Keratinocyte (primary cell): ENCODE results near the gene ARHGEF16. TPM values are rescaled to one million over a fixed set of nuclear protein-coding genes. Genes with fewer than 3 reads are reported as not detected.

Experiments
- DNase-seq: peaks from one replicate; pipeline ENCODE4 v3.0.0-alpha.2; 2011; ENCODE audit warnings: low read depth, missing footprints, low spot score
- FAIRE-seq: peaks from 2 replicates; lab custom pipeline; 2011; peaks lifted over from hg19 to GRCh38; lab: Jason Lieb, UNC
- H2AFZ ChIP-seq: 2 replicates; pipeline ENCODE4 v1.6.0; 2012; ENCODE audit warnings: low read length, control low read depth, inconsistent platforms; ENCODE audit not compliant: control insufficient read depth
- H3K27ac ChIP-seq: 2 replicates; pipeline ENCODE4 v1.5.1; 2011; ENCODE audit warnings: low read length; ENCODE audit not compliant: control insufficient read depth, insufficient read depth
- H3K27me3 ChIP-seq: 3 replicates; pipeline ENCODE4 v1.6.0; 2011; ENCODE audit warnings: low read length; ENCODE audit not compliant: control insufficient read depth, insufficient read depth; ENCODE audit errors: extremely low read depth
- H3K36me3 ChIP-seq, 2 experiments: 2 replicates in 1 of 2; 3 replicates in 1 of 2; pipeline ENCODE4 v1.5.1; 2011; ENCODE audit warnings: low read length in 2 of 2, mild to moderate bottlenecking in 1 of 2; ENCODE audit not compliant: control insufficient read depth in 2 of 2, insufficient read depth in 2 of 2; ENCODE audit errors: extremely low read depth in 1 of 2
- H3K4me1 ChIP-seq: 3 replicates; pipeline ENCODE4 v1.5.1; 2011; ENCODE audit warnings: low read length; ENCODE audit not compliant: control insufficient read depth, insufficient read depth; ENCODE audit errors: extremely low read depth
- H3K4me2 ChIP-seq: 3 replicates; pipeline ENCODE4 v1.6.0; 2011; ENCODE audit warnings: low read depth, low read length; ENCODE audit not compliant: control insufficient read depth, insufficient read depth; ENCODE audit errors: extremely low read depth
- H3K4me3 ChIP-seq, 3 experiments: fragments of 200-600 bp in 1 of 3; sonication (generic) in 1 of 3; 2 replicates in 2 of 3; 3 replicates in 1 of 3; pipeline ENCODE4 v1.5.1; 2011 to 2016; ENCODE audit warnings: low read length in 3 of 3, mild to moderate bottlenecking in 3 of 3, control low read depth in 2 of 3, inconsistent platforms in 1 of 3, low read depth in 1 of 3, mixed read lengths in 1 of 3, mixed run types in 1 of 3, moderate library complexity in 1 of 3; ENCODE audit not compliant: control insufficient read depth in 2 of 3, insufficient read depth in 2 of 3; ENCODE audit errors: extremely low read depth in 1 of 3
- H3K79me2 ChIP-seq: 2 replicates; pipeline ENCODE4 v1.6.0; 2012; ENCODE audit warnings: low read length; ENCODE audit not compliant: control insufficient read depth, insufficient read depth
- H3K9ac ChIP-seq: 3 replicates; pipeline ENCODE4 v1.6.0; 2011; ENCODE audit warnings: low read length; ENCODE audit not compliant: control insufficient read depth, insufficient read depth; ENCODE audit errors: extremely low read depth
- H3K9me1 ChIP-seq: 3 replicates; pipeline ENCODE4 v1.6.0; 2011; ENCODE audit warnings: low read length; ENCODE audit not compliant: control insufficient read depth, insufficient read depth; ENCODE audit errors: extremely low read depth
- H3K9me3 ChIP-seq: 2 replicates; pipeline ENCODE4 v1.5.1; 2012; ENCODE audit warnings: low read depth, low read length; ENCODE audit not compliant: control insufficient read depth
- H4K20me1 ChIP-seq: 3 replicates; pipeline ENCODE4 v1.6.0; 2011; ENCODE audit warnings: low read length; ENCODE audit not compliant: control insufficient read depth, insufficient read depth; ENCODE audit errors: extremely low read depth
- CTCF ChIP-seq, 3 experiments: IDR thresholded peaks in 1 of 3; conservative IDR thresholded peaks in 1 of 3; optimal IDR thresholded peaks in 1 of 3; 2 replicates in 2 of 3; 3 replicates in 1 of 3; pipeline versions ENCODE3 to v1.5.1; 2011; ENCODE audit warnings: low read length in 3 of 3, mild to moderate bottlenecking in 3 of 3, moderate library complexity in 2 of 3, control low read depth in 1 of 3, inconsistent platforms in 1 of 3; ENCODE audit not compliant: insufficient read depth in 2 of 3; ENCODE audit errors: extremely low read depth in 1 of 3
- EZH2 ChIP-seq: IDR thresholded peaks from one replicate; pipeline ENCODE4 v1.6.1; 2012; ENCODE audit warnings: inconsistent platforms, mild to moderate bottlenecking, low read length, moderate library complexity
- dilution Hi-C: fragments of 300-500 bp; cut with MboI; formaldehyde crosslinking; loops from one replicate; pipeline ENCODE4 v1.7.0; 2020; ENCODE audit warnings: low sequenced_read_pairs; ENCODE audit not compliant: extremely low pct_ligation_motif_present
- polyA plus RNA-seq, 5 experiments: library from polyadenylated mRNA; depleted of rRNA in 3 of 5; stranded (reverse) in 3 of 5; stranded (forward) in 1 of 5; unstranded in 1 of 5; fragments of >200 nt; gene quantifications; 1 replicate in 1 of 5; 2 replicates in 3 of 5; 3 replicates in 1 of 5; pipeline versions ENCODE4 v1.2.1 to v1.2.3, GENCODE V29; 2011 to 2012; ENCODE audit warnings: missing spikeins in 2 of 5, low read depth in 1 of 5, low replicate concordance in 1 of 5

Gene ARHGEF16
- polyA plus RNA-seq, 1 donor (not counting 4 experiments of a cell fraction or from before 2014, with no cell fraction given), result 6.2 TPM

- Histone ChIP-seq H3K36me3 (no peaks in the 10 kb centered on the region), H3K27me3 (no peaks in the 10 kb centered on the region), H3K27ac (no peak overlapping the region), H3K4me1 (peaks cover 56% of the 10 kb centered on the region), H3K9me1 (peaks cover 2% of the 10 kb centered on the region), H3K9ac (no peak overlapping the region), H3K79me2 (no peaks in the 10 kb centered on the region), H2AFZ (no peak overlapping the region), H3K4me2 (no peak overlapping the region), H3K4me3 (no peak overlapping the region), H4K20me1 (no peaks in the 10 kb centered on the region), H3K9me3 (no peaks in the 10 kb centered on the region)
- no peak for DNase-seq
- dilution Hi-C loops, result no loop called here
- no peak for FAIRE-seq
- TF ChIP-seq CTCF (optimal IDR thresholded peaks at IDR 0.05 in 1 of 3, IDR thresholded peaks at IDR 0.05 in 1 of 3, conservative IDR thresholded peaks at IDR 0.05 in 1 of 3; ENCODE audit: extremely low read depth in 1 of 3, insufficient read depth in 2 of 3, low read length in 3 of 3) (no peak), EZH2 (no peak)
These were observed 7.4 kb downstream of the ARHGEF16 start for GRCh38 chr1:3461934-3462275.

- Histone ChIP-seq H3K9me1 (peaks cover 2% of the 10 kb centered on the region), H3K9ac (no peak overlapping the region), H3K27me3 (no peaks in the 10 kb centered on the region), H3K9me3 (no peaks in the 10 kb centered on the region), H3K4me3 (no peak overlapping the region), H3K4me2 (no peak overlapping the region), H3K79me2 (no peaks in the 10 kb centered on the region), H3K27ac (no peak overlapping the region), H3K4me1 (peaks cover 62% of the 10 kb centered on the region), H3K36me3 (no peaks in the 10 kb centered on the region), H4K20me1 (no peaks in the 10 kb centered on the region), H2AFZ (no peak overlapping the region)
- TF ChIP-seq EZH2, result no peak
- TF ChIP-seq CTCF (optimal IDR thresholded peaks at IDR 0.05 in 1 of 3, IDR thresholded peaks at IDR 0.05 in 1 of 3, conservative IDR thresholded peaks at IDR 0.05 in 1 of 3; ENCODE audit: extremely low read depth in 1 of 3, insufficient read depth in 2 of 3, low read length in 3 of 3), result no peak
- DNase-seq (no peak), FAIRE-seq (no peak)
- dilution Hi-C loops, result no loop called here
These were observed 8.0 kb downstream of the ARHGEF16 start for GRCh38 chr1:3462356-3463012.
